Adrenal gland (tissue), 12 donors: ENCODE measurements around the gene DUSP11. TPM values are rescaled to one million over a fixed set of nuclear protein-coding genes. Genes with fewer than 3 reads are reported as not detected.

Source experiments
- DNase-seq, 7 donors: peaks; one replicate each; pipeline ENCODE4 v3.0.0-alpha.2; 2019 to 2020
- H3K27ac ChIP-seq, 5 donors: fragments of 200-600 bp; sonication (generic) in 4 of 5; 1 replicate in 3 of 5; 2 replicates in 2 of 5; pipeline versions ENCODE4 v1.5.1 to v1.8.0; 2016 to 2020; ENCODE audit warnings: mild to moderate bottlenecking in 1 of 5
- H3K27me3 ChIP-seq: fragments of 200-600 bp; 2 replicates; pipeline ENCODE4 v1.8.0; 2021
- H3K36me3 ChIP-seq, 2 donors: fragments of 200-600 bp; replicated peaks in 1 of 2; 1 replicate in 1 of 2; 2 replicates in 1 of 2; pipeline versions ENCODE4 v1.5.1 to v1.8.0; 2018 to 2022
- H3K4me1 ChIP-seq, 2 donors: fragments of 200-600 bp; replicated peaks in 1 of 2; 1 replicate in 1 of 2; 2 replicates in 1 of 2; pipeline versions ENCODE4 v1.5.1 to v1.8.0; 2018 to 2021
- H3K4me3 ChIP-seq, 4 donors: fragments of 200-600 bp; sonication (generic) in 3 of 4; one replicate each; pipeline ENCODE4 v1.5.1; 2016 to 2018
- H3K9me3 ChIP-seq, 3 donors: fragments of 200-600 bp; sonication (generic) in 1 of 3; replicated peaks in 1 of 3; 1 replicate in 2 of 3; 2 replicates in 1 of 3; pipeline versions ENCODE4 v1.5.1 to v1.8.0; 2016 to 2021
- POLR2A ChIP-seq, 2 donors: fragments of 450-650 bp; IDR thresholded peaks; one replicate each; pipeline ENCODE4 v1.6.1; 2017; ENCODE audit warnings: antibody characterized with exemption in 2 of 2, mild to moderate bottlenecking in 2 of 2, moderate library complexity in 1 of 2
- WGBS, 4 donors: extraction: QIAGEN DNeasy Blood & Tissue Kit in 2 of 4; methylation state at CpG; one replicate each; pipeline versions ENCODE4 v1.1.5 to v1.1.7; 2013 to 2017; 5-methylcytosine and 5-hydroxymethylcytosine counted together
- intact Hi-C, 2 donors: fragments of 100-400 bp; cut with DNase I; formaldehyde crosslinking; loops; one replicate each; pipeline versions ENCODE4 v1.14.1 to v1.15.0; 2022 to 2023
- polyA plus RNA-seq, 3 donors: library from polyadenylated mRNA; stranded (reverse); fragments of 200-250 nt in 2 of 3; fragments of 350-450 nt in 1 of 3; fragmentation: Illumina TruSeq in 1 of 3; extraction: RNeasy Lipid Tissue Mini Kit (QIAGEN cat#74804) in 1 of 3; gene quantifications; one replicate each; pipeline ENCODE4 v1.2.3, GENCODE V29; 2013 to 2014
- total RNA-seq, 9 donors: library from RNA; depleted of rRNA in 4 of 9; stranded (reverse); fragments of >200 nt in 4 of 9; fragments of 120-200 nt in 1 of 9; fragmentation: NEBNext Ultra II Directional in 1 of 9; extraction: Animal tissue kit (Norgen Biotek cat#: 25700) in 1 of 9; gene quantifications; one replicate each; pipeline versions ENCODE4 v1.1.0 to v1.2.4, GENCODE V29; 2013 to 2023
- TF ChIP-seq, protein P1 (sequence below), 6 experiments: fragments of 450-650 bp in 4 of 6; fragments of 200-600 bp in 2 of 6; sonication (generic) in 1 of 6; IDR thresholded peaks; 1 replicate in 5 of 6; 2 replicates in 1 of 6; pipeline versions ENCODE4 v1.5.1 to v1.8.0; 2016 to 2021; ENCODE audit warnings: antibody characterized with exemption in 6 of 6, mild to moderate bottlenecking in 2 of 6, moderate library complexity in 1 of 6
- donor health status: healthy with polysubstance abuse.
- donor health status: Bipolar disorder and iron deficiency.
- donor health status: DM: yes; HTN: yes; CAD: no.
- donor health status: DM: no; HTN: no; CAD: no.
- donor health status: DM: no; HTN: no; CAD: no.
- donor health status: DM: yes; HTN: yes; CAD: no.

DUSP11 gene
- total and polyA plus RNA-seq, 12 donors = 11.3 to 31.8 (median 16.8) TPM

DNA sequence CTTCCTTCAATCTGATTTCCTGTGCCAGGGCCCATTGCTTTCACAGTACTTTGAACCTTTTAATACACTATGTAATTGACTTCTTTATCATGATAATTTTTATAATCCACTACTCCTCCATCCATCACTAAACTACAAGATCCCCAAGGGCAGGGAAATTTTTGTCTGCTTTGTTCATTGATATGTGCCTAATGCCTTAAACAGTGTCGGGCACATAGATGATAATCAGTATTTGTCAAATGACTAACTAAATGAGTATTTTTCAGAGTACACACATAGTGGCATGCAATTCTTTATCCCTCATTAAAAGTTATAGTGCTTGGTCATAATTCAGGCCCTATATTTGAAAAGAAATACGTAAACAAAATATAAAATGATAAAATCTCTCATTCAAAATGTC lies 43.5 kb upstream of the DUSP11 start:
- Histone ChIP-seq H3K36me3 (no peaks in the 10 kb centered on the region), H3K4me3 (no peak overlapping the region), H3K9me3 (no peaks in the 10 kb centered on the region), H3K27ac (no peak overlapping the region), H3K4me1 (peaks cover 0 to 4% of the 10 kb centered on the region in 2 donors), H3K27me3 (no peaks in the 10 kb centered on the region)
- intact Hi-C loops = loop anchor here in 1 of 2 donors (10.0 kb wide), 1 partner anchor 321 kb away; the partner anchor contains the start of gene BOLA3
- no peak for DNase-seq
- TF ChIP-seq POLR2A (IDR thresholded peaks at IDR 0.05) = no peak
- TF ChIP-seq, protein P1, sequence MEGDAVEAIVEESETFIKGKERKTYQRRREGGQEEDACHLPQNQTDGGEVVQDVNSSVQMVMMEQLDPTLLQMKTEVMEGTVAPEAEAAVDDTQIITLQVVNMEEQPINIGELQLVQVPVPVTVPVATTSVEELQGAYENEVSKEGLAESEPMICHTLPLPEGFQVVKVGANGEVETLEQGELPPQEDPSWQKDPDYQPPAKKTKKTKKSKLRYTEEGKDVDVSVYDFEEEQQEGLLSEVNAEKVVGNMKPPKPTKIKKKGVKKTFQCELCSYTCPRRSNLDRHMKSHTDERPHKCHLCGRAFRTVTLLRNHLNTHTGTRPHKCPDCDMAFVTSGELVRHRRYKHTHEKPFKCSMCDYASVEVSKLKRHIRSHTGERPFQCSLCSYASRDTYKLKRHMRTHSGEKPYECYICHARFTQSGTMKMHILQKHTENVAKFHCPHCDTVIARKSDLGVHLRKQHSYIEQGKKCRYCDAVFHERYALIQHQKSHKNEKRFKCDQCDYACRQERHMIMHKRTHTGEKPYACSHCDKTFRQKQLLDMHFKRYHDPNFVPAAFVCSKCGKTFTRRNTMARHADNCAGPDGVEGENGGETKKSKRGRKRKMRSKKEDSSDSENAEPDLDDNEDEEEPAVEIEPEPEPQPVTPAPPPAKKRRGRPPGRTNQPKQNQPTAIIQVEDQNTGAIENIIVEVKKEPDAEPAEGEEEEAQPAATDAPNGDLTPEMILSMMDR (IDR thresholded peaks at IDR 0.05) = no peak
- 25 to 33% (median 29%) methylated on average over 2 of the region's 2 CpGs for WGBS, 4 donors

DNA sequence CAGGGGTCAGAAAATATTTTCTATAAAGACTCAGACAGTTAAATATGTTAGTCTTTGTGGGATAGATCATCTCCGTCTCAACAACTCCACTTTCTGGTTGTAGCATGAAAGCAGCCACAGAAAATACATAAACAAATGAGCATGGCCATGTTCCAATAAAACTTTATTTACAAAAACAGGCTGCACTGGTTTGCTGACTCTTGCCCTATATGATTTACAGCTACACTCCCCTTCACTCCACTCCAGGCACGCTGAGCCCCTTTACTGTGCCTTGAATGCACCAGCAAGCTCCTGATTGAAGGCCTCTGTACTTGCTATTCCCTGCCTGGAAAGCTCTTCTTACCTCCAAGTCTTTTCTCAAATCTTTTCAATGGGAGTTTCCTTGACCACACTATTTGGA lies 43.1 kb upstream of the DUSP11 start:
- Histone ChIP-seq H3K4me1 (no peaks in the 10 kb centered on the region), H3K9me3 (no peaks in the 10 kb centered on the region), H3K36me3 (no peaks in the 10 kb centered on the region), H3K4me3 (no peak overlapping the region), H3K27ac (no peak overlapping the region), H3K27me3 (no peaks in the 10 kb centered on the region)
- WGBS, 4 donors = 64 to 76% (median 69%) methylated on average over 2 of the region's 2 CpGs
- intact Hi-C loops = loop anchor here in 1 of 2 donors (10.0 kb wide), 1 partner anchor 322 kb away; the partner anchor contains the start of gene BOLA3
- DNase-seq = no peak
- TF ChIP-seq, protein P1 (IDR thresholded peaks at IDR 0.05) = no peak
- no peak for TF ChIP-seq POLR2A (IDR thresholded peaks at IDR 0.05)

DNA sequence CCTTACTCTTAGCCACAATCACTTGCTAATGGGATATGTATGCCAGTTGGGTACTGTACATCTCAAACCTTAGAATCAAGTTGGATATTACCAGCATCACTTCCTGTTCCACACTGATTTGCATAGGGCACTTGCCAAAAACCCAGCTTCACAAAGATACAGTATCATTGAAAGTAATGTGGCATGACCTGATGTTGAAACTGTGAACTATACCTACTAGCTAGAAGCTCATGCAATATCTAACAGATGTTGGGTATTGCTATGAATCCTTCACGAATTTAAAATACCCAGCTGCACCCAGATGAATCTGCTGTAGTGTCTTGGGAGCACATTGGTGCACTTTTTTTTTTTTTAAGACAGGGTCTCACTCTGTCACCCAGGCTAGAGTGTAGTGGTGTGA lies 42.4 kb upstream of the DUSP11 start:
- no peak overlapping the region for H3K27ac ChIP-seq
- H3K27me3 ChIP-seq = no peaks in the 10 kb centered on the region
- intact Hi-C loops = loop anchor here in 1 of 2 donors (10.0 kb wide), 1 partner anchor 323 kb away; the partner anchor contains the start of gene BOLA3
- no peaks in the 10 kb centered on the region for H3K4me1 ChIP-seq
- H3K36me3 ChIP-seq = no peaks in the 10 kb centered on the region
- H3K4me3 ChIP-seq = no peak overlapping the region
- DNase-seq = no peak
- 32 to 43% (median 35%) methylated on average over 1 of the region's 1 CpG for WGBS, 4 donors
- H3K9me3 ChIP-seq = no peaks in the 10 kb centered on the region
- no peak for TF ChIP-seq POLR2A (IDR thresholded peaks at IDR 0.05)

DNA sequence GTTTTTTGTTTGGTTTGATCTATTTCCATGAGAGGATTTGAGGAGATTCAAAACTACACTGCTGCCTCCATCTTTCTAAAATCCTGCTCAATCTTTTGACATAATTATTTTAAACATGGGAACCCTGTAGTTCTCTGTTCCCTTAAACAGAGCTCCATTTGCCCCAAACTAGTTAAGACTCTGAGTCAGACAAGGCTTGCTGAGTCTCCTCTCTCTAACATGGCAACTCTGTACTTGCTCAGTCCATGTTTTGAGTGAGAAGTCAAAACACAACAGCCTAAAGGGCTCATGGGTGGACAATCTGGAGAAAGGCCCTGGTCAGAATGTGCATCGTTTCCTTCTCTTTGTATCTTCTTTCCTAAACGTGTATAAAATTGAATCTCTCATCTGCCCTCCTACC lies 41.8 kb upstream of the DUSP11 start:
- 35 to 69% (median 43%) methylated on average over 2 of the region's 2 CpGs for WGBS, 4 donors
- no peaks in the 10 kb centered on the region for H3K27me3 ChIP-seq
- no peaks in the 10 kb centered on the region for H3K9me3 ChIP-seq
- H3K36me3 ChIP-seq = no peaks in the 10 kb centered on the region
- intact Hi-C loops = loop anchor here in 1 of 2 donors (10.0 kb wide), 1 partner anchor 323 kb away; the partner anchor contains the start of gene BOLA3
- no peak overlapping the region for H3K27ac ChIP-seq
- TF ChIP-seq, protein P1 (IDR thresholded peaks at IDR 0.05) = no peak
- no peak for TF ChIP-seq POLR2A (IDR thresholded peaks at IDR 0.05)
- no peak for DNase-seq
- H3K4me1 ChIP-seq = no peaks in the 10 kb centered on the region
- H3K4me3 ChIP-seq = no peak overlapping the region

DNA sequence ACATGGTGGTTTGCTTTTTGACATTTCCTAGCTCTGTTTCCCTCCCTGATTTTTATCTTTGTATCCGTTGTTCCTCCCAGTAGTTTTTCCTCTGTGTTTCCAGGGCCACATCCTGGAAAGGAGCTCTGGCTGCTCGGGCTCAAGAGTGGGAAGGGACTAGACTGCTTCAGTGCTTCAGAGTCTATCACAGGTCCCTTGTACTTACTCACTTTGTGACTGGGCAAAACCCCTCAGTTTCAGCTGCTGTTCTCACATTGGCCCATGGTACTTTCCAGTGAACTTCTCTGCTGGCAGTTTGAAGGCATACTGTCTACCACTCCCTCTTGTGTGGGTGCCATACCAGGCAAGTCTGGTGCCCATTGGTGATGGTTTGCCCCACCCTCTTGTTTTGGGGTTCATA lies 41.3 kb upstream of the DUSP11 start:
- intact Hi-C loops = loop anchor here in 1 of 2 donors (10.0 kb wide), 1 partner anchor 324 kb away; the partner anchor contains the start of gene BOLA3
- Histone ChIP-seq H3K4me3 (no peak overlapping the region), H3K27ac (no peak overlapping the region), H3K27me3 (no peaks in the 10 kb centered on the region), H3K36me3 (no peaks in the 10 kb centered on the region), H3K4me1 (no peaks in the 10 kb centered on the region), H3K9me3 (no peaks in the 10 kb centered on the region)
- no peak for DNase-seq
- TF ChIP-seq, protein P1 (IDR thresholded peaks at IDR 0.05) = no peak
- WGBS, 4 donors = 4 to 30% (median 13%) methylated on average over 2 of the region's 2 CpGs
